Testis (tissue), 2 donors: ENCODE measurements around the gene EYA2.

Experiments
- POLR2A ChIP-seq: fragments of 450-650 bp; IDR thresholded peaks from one replicate; pipeline ENCODE4 v1.6.1; 2017; ENCODE audit warnings: antibody characterized with exemption, mild to moderate bottlenecking, moderate library complexity
- TF ChIP-seq, protein P1 (sequence below), 3 experiments: fragments of 450-650 bp in 2 of 3; fragments of 200-600 bp in 1 of 3; sonication (generic) in 1 of 3; IDR thresholded peaks; one replicate each; pipeline ENCODE4 v1.5.1; 2016 to 2019; ENCODE audit warnings: antibody characterized with exemption in 3 of 3, mild to moderate bottlenecking in 2 of 3, moderate library complexity in 1 of 3

DNA sequence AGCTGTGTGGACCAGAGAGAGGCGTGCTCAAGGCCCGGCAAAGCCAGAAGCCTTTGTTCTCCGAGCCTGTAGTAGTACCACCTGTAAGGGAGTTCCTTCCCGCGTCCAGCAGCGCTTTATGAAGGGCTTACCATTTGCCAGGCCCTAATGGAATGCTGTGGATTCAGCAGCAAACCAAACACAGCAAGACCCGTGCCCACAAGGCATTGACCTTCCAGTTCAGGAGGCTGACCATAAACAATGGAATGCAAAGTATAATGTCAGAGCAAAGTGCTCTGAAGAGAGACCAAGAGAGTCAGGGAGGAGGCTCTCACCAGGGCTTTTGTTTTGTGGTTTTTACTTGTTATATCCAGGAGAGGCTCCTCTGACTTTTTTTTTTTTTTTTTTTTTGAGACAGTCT lies 252.0 kb downstream of the EYA2 start:
- TF ChIP-seq, protein P1, sequence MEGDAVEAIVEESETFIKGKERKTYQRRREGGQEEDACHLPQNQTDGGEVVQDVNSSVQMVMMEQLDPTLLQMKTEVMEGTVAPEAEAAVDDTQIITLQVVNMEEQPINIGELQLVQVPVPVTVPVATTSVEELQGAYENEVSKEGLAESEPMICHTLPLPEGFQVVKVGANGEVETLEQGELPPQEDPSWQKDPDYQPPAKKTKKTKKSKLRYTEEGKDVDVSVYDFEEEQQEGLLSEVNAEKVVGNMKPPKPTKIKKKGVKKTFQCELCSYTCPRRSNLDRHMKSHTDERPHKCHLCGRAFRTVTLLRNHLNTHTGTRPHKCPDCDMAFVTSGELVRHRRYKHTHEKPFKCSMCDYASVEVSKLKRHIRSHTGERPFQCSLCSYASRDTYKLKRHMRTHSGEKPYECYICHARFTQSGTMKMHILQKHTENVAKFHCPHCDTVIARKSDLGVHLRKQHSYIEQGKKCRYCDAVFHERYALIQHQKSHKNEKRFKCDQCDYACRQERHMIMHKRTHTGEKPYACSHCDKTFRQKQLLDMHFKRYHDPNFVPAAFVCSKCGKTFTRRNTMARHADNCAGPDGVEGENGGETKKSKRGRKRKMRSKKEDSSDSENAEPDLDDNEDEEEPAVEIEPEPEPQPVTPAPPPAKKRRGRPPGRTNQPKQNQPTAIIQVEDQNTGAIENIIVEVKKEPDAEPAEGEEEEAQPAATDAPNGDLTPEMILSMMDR (IDR thresholded peaks at IDR 0.05): no peak
- TF ChIP-seq POLR2A: no peak
